Erythroblast (primary cell): Measurements from ENCODE around the gene LRRK2.

Experiments
- GATA1 ChIP-seq: IDR thresholded peaks from 2 replicates; pipeline ENCODE4 v1.6.1; 2011; ENCODE audit warnings: low read depth, mild to moderate bottlenecking, control low read depth, low read length, moderate library complexity
- POLR2A ChIP-seq: IDR thresholded peaks from 2 replicates; pipeline ENCODE4 v1.6.1; 2011; ENCODE audit warnings: mild to moderate bottlenecking, low read length

DNA sequence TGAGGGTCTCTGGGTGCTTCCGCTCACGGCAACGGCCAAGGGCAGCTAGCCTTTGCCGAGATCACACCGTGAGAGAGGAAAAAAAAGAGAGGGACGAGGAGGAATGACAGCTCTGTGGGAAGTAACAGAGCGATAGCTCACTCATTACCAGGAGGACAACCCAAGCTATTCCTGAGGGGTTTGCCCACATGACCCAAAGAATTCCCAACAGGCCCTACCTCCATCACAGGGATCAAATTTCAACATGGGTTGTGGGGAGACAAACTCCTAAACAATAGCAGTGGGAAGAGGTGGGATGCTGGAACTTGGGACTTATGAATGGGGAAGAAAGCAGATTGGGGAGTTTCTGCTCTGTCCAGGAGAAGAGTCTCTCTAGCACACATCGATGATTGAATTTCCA, 180.6 kb downstream of the LRRK2 start:
- no peak for TF ChIP-seq POLR2A
- TF ChIP-seq GATA1, result no peak
